Activated T-cell treated with anti-CD3 and anti-CD28 coated beads, Interleukin-2, amount 50 U/mL, for 4 hours (primary cell): ENCODE measurements around the gene ATF1. TPM values are rescaled to one million over a fixed set of nuclear protein-coding genes. Genes with fewer than 3 reads are reported as not detected.
"Not testable (repeated sequence)": the region's sequence is repeated elsewhere in the genome, so short reads cannot be mapped to it uniquely, and the experiment has no call there.

ENCODE experiments used
- ATAC-seq, 2 donors: fragments of 200-7000 bp; cut with Tn5 transposase; one replicate each; pipeline ENCODE4 v1.10.0; 2021
- DNase-seq: peaks from one replicate; pipeline ENCODE4 v3.0.0-alpha.2; 2020
- H3K27me3 Mint-ChIP-seq: one replicate; pipeline ENCODE4 v1.8.0; 2021; ENCODE audit warnings: low read depth, mixed read lengths
- H3K36me3 Mint-ChIP-seq: one replicate; pipeline ENCODE4 v1.8.0; 2022; ENCODE audit warnings: mixed read lengths; ENCODE audit not compliant: insufficient read depth
- H3K4me1 Mint-ChIP-seq: one replicate; pipeline ENCODE4 v1.8.0; 2021; ENCODE audit warnings: low read depth, mixed read lengths
- H3K4me3 Mint-ChIP-seq: one replicate; pipeline ENCODE4 v1.8.0; 2021; ENCODE audit warnings: mild to moderate bottlenecking, moderate library complexity, mixed read lengths
- H3K9me3 Mint-ChIP-seq: one replicate; pipeline ENCODE4 v1.8.0; 2021; ENCODE audit warnings: mixed read lengths
- total RNA-seq, 3 donors: library from RNA; stranded (reverse); gene quantifications; one replicate each; pipeline ENCODE4 v1.2.1, GENCODE V29; 2021

The ATF1 gene
- total RNA-seq, 3 donors from 2014 or later, result 55.5 to 72.6 (median 60.8) TPM

- no peaks in the 10 kb centered on the region for H3K4me1 Mint-ChIP-seq
- peaks cover 5% of the 10 kb centered on the region for H3K9me3 Mint-ChIP-seq
- no peak for DNase-seq
- H3K27me3 Mint-ChIP-seq, result peaks cover 18% of the 10 kb centered on the region
- H3K4me3 Mint-ChIP-seq, result no peak overlapping the region
- no peaks in the 10 kb centered on the region for H3K36me3 Mint-ChIP-seq
- ATAC-seq, result peak in 1 of 2 donors; percentile 58
These were observed 78.0 kb downstream of the ATF1 start for GRCh38 chr12:50841716-50842531.

DNA sequence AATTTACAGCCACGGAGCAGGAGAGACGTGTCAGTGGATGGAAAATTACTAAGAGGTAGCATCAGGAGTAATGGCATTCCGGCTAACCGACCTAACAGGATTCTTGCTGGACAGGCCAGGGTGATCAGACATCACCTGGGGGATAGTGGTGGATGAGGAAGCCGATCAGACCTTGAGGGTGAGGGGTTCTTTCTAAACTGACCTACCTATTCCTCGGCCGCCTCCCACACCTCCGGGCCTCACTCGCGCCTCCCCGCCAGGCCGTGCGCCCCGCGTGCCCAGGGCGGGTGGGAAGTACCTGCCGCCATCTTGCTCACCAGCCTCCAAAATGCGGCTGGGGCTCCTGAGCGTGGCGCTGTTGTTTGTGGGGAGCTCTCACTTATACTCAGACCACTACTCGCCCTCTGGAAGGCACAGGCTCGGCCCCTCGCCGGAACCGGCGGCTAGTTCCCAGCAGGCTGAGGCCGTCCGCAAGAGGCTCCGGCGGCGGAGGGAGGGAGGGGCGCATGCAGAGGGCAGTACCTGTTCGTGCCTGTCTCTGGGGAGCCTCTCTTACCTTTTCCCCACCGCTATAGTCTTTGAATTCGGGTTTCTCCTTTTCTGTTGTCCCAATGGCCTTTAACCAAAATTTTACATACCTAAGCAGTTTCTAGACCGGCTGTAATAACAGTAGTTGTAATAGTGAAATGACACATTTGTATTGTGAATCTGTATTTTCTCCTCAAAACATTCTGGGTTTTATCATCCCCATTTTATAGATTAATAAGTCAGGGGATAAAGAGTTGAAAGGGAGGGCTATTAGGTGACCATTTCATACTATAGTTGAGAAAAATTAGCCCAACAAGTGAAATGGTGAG lies 79.0 kb downstream of the ATF1 start, which contains the start of gene TMPRSS12:
TMPRSS12 (plus strand) TSS at position 290 of the 857 bp plus-strand sequence; CDS start at position 329, 39 bp downstream.
- Mint-ChIP-seq H3K4me3 (no peak within 1 kb of the TSS), H3K36me3 (no peaks in the 10 kb centered on the region), H3K4me1 (no peaks in the 10 kb centered on the region), H3K9me3 (peaks cover 5% of the 10 kb centered on the region), H3K27me3 (peaks cover 14% of the 10 kb centered on the region)
- no peak for ATAC-seq
- no peak for DNase-seq

GRCh38 chr12:50845021-50845647 lies 81.2 kb downstream of the ATF1 start:
- no peak for DNase-seq
- H3K36me3 Mint-ChIP-seq, result no peaks in the 10 kb centered on the region
- no peak overlapping the region for H3K4me3 Mint-ChIP-seq
- no peaks in the 10 kb centered on the region for H3K4me1 Mint-ChIP-seq
- H3K27me3 Mint-ChIP-seq, result peaks cover 20% of the 10 kb centered on the region
- peaks cover 5% of the 10 kb centered on the region for H3K9me3 Mint-ChIP-seq
- no peak for ATAC-seq

- no peak for DNase-seq
- H3K4me1 Mint-ChIP-seq, result no peaks in the 10 kb centered on the region
- no peak overlapping the region for H3K4me3 Mint-ChIP-seq
- no peak for ATAC-seq
- H3K27me3 Mint-ChIP-seq, result peaks cover 25% of the 10 kb centered on the region
- H3K9me3 Mint-ChIP-seq, result peaks cover 3% of the 10 kb centered on the region
- peaks cover 2% of the 10 kb centered on the region for H3K36me3 Mint-ChIP-seq
These were observed 85.1 kb downstream of the ATF1 start for GRCh38 chr12:50848963-50849362.

GRCh38 chr12:50855218-50855617 lies 91.3 kb downstream of the ATF1 start:
- ATAC-seq, H3K4me1 Mint-ChIP-seq: not testable (repeated sequence)

DNA sequence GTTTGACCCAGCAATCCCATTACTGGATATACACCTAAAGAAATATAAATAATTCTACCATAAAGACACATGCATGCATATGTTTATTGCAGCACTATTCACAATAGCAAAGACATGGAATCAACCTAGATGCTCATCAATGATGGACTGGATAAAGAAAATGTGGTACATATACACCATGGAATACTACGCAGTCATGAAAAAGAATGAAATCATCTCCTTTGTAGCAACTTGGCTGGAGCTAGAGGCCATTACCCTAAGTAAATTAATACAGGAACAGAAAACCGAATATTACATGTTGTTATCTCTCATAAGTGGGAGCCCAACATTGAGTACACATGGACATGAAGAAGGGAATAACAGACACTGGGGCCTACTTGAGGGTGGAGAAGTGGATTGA lies 91.8 kb downstream of the ATF1 start:
- not testable (repeated sequence) for H3K36me3 Mint-ChIP-seq, H3K4me3 Mint-ChIP-seq, H3K4me1 Mint-ChIP-seq, DNase-seq, H3K9me3 Mint-ChIP-seq, ATAC-seq
- H3K27me3 Mint-ChIP-seq, result peaks cover 13% of the 10 kb centered on the region

More at GRCh38 chr12:50855218-50855617, 91.3 kb downstream of the ATF1 start:
- not testable (repeated sequence) for H3K9me3 Mint-ChIP-seq, H3K4me3 Mint-ChIP-seq, DNase-seq, H3K36me3 Mint-ChIP-seq
- peaks cover 15% of the 10 kb centered on the region for H3K27me3 Mint-ChIP-seq

- Mint-ChIP-seq H3K27me3 (peaks cover 2% of the 10 kb centered on the region), H3K4me1 (peaks cover 2% of the 10 kb centered on the region), H3K36me3 (peaks cover 4% of the 10 kb centered on the region), H3K9me3 (no peaks in the 10 kb centered on the region), H3K4me3 (no peak overlapping the region)
- DNase-seq (no peak), ATAC-seq (no peak)
These were observed 95.9 kb downstream of the ATF1 start for GRCh38 chr12:50859621-50860310.

DNA sequence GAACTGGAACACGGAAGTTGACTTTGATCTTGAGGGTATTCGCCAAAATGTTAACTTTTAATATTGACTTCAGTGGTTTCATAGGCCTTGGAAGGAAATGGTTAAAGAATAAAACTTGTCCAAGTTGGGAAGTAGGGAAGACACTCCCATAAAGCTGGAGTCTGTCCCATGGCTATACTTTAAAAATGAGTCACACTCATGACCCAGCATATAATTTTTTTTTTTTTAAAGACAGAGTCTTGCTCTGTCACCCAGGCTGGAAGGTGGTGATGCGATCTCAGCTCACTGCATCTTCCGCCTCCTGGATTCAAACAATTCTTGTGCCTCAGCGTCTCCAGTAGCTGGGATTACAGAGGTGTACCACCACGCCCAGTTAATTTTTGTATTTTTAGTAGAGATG lies 98.4 kb downstream of the ATF1 start:
- Mint-ChIP-seq H3K9me3 (peaks cover 5% of the 10 kb centered on the region), H3K4me3 (no peak overlapping the region), H3K4me1 (peaks cover 11% of the 10 kb centered on the region), H3K27me3 (peaks cover 2% of the 10 kb centered on the region), H3K36me3 (peaks cover under 1% of the 10 kb centered on the region)
- ATAC-seq (no peak), DNase-seq (no peak)

GRCh38 chr12:50865266-50865665 lies 101.4 kb downstream of the ATF1 start:
- H3K27me3 Mint-ChIP-seq, result peaks cover 6% of the 10 kb centered on the region
- peaks cover 25% of the 10 kb centered on the region for H3K4me1 Mint-ChIP-seq
- ATAC-seq (no peak), DNase-seq (no peak)
- peaks cover 3% of the 10 kb centered on the region for H3K36me3 Mint-ChIP-seq
- H3K4me3 Mint-ChIP-seq, result no peak overlapping the region
- H3K9me3 Mint-ChIP-seq, result peaks cover 11% of the 10 kb centered on the region

DNA sequence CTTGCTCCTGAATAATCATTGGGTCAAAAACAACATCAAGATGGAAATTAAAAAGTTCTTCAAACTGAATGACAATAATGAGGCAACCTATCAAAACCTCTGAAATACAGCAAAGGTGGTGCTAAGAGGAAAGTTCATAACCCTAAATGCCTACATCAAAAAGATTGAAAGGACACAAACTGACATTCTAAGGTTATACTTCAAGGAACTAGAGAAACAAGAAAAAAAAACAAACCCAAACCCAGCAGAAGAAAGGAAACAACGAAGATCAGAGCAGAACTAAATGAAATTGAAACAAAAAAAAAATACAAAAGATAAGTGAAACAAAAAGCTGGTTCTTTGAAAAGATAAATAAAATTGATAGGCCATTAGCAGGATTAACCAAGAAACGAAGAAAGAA lies 105.0 kb downstream of the ATF1 start:
- not testable (repeated sequence) for DNase-seq, ATAC-seq, H3K27me3 Mint-ChIP-seq, H3K4me3 Mint-ChIP-seq, H3K36me3 Mint-ChIP-seq
- Mint-ChIP-seq H3K4me1 (peaks cover 25% of the 10 kb centered on the region), H3K9me3 (peaks cover 11% of the 10 kb centered on the region)

Other genes starting within 250 kb of the ATF1 start
- gene TMPRSS12, start 78.8 kb downstream of the ATF1 start, total RNA-seq, result not detected
- not detected for gene HIGD1C, start 188.4 kb downstream of the ATF1 start, total RNA-seq